ENCODE results near the gene PRR14L.

The PRR14L gene

DNA sequence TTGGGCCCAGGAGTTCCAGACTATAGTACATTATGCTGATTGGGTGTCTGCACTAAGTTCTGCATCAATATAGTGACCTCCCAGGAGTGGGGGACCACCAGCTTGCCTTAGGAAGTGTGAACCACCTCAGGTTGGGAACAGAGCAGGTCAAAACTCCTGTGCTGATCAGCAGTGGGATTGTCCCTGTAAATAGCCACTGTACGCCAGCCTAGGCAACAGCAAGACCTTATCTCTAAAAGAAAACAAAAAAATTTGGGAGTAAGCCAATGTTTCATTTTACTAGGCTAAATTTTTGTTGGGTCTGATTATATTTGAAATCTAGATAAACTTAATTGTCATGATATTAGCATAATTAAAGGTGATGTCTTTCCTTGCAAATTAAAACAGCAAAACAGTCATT, 7.3 kb upstream of the PRR14L start:
- TF ChIP-seq, protein P1, sequence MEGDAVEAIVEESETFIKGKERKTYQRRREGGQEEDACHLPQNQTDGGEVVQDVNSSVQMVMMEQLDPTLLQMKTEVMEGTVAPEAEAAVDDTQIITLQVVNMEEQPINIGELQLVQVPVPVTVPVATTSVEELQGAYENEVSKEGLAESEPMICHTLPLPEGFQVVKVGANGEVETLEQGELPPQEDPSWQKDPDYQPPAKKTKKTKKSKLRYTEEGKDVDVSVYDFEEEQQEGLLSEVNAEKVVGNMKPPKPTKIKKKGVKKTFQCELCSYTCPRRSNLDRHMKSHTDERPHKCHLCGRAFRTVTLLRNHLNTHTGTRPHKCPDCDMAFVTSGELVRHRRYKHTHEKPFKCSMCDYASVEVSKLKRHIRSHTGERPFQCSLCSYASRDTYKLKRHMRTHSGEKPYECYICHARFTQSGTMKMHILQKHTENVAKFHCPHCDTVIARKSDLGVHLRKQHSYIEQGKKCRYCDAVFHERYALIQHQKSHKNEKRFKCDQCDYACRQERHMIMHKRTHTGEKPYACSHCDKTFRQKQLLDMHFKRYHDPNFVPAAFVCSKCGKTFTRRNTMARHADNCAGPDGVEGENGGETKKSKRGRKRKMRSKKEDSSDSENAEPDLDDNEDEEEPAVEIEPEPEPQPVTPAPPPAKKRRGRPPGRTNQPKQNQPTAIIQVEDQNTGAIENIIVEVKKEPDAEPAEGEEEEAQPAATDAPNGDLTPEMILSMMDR (IDR thresholded peaks at IDR 0.05), result no peak

DNA sequence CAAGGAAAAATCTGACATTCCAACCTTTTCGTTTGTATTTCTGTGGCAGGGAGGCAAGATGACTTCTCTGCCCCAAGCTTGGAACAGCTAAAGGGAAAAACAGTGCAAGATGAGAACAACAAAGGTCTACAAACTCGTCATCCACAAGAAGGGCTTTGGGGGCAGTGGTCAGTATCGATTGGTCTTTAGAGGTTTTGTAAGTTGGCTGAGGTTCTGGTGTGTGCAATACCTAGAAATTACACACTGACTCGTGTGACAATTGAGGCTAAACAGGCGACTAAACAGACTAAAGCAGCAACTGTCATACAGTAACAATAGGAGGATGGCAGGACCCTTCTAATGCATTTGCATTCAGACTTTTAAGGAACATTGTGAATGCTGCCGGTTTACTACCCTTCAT, 4.9 kb upstream of the PRR14L start:
- TF ChIP-seq, protein P1 (IDR thresholded peaks at IDR 0.05), result no peak

DNA sequence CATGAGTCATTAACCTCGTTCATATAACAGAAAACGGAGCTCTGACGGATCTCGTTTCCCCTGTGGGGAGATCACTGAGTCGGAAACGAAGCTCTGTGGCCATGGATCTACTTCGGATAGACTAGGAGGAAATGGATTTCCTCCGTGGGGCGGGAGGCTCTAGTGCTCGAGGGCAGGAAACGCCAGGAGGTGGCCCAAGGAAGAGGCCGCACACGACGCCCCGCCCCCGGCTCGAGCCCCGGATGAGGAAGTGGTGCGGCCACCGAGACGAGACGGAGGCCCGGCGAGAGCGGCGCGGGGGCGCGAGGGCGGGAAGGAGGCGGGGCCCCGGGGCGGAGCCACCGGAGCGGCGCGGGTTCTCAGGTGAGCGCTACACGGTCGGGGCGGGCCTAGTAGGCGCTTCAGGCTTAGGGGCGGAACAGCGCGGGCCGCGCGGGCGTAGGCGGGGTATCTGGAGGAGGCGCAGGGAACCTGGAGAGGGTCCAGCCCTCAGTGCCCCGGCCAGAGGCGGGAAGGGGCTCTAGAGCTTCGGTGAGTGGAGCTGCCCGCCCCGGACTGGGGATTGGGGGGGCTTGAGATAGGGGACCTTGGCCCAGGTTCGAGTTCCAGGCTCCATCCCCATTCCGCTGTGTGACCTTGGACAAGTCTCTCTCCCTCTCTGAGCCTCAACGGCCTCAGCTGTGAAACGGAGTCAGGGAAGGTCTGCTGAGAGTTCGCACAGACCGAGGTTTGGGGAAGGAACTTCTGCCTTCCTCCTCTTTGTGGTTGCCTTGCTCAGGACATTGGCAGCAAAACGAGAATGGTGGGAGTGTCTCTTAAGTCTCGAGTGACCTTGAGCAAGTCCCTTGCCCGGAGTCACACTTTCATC, 3.9 kb upstream of the PRR14L start, which contains the start of gene DEPDC5:
Gene DEPDC5, plus strand, starts transcription at position 386 of the 868 bp plus-strand sequence. CDS start 903 bp downstream, outside the sequence.
- TF ChIP-seq, protein P1 (IDR thresholded peaks at IDR 0.05), result no peak

DNA sequence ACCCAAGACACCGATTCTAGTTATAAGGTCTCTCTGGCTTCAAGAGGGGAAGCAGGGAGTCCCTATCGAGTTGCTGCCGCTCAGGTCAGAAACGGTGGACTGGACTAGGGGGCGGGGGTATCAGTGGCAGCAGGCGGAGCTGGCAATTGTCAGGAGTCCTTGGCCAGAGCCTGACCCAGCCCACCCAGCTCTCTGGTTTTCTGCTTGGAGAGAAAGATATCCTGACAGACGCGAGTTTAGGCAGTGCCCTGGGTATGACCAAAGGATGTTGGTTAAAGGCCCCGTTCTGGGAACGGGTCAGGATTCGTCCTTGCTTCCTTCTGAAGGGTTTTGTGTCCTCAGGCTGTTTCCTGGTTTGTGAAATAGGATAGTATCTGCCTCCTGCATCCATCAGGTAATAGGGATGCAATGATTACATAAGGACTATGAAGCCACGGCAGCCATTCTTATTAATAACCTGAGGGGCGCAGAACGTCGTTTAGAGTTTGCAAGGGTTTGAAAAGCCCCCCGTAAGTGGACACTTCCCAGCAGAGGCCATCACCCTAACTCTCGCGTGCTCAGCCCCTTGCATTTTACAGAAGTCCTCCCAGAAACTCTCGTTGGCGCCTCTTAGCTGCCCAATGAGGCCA, 3.2 kb upstream of the PRR14L start:
- TF ChIP-seq, protein P1 (IDR thresholded peaks at IDR 0.05), result no peak

DNA sequence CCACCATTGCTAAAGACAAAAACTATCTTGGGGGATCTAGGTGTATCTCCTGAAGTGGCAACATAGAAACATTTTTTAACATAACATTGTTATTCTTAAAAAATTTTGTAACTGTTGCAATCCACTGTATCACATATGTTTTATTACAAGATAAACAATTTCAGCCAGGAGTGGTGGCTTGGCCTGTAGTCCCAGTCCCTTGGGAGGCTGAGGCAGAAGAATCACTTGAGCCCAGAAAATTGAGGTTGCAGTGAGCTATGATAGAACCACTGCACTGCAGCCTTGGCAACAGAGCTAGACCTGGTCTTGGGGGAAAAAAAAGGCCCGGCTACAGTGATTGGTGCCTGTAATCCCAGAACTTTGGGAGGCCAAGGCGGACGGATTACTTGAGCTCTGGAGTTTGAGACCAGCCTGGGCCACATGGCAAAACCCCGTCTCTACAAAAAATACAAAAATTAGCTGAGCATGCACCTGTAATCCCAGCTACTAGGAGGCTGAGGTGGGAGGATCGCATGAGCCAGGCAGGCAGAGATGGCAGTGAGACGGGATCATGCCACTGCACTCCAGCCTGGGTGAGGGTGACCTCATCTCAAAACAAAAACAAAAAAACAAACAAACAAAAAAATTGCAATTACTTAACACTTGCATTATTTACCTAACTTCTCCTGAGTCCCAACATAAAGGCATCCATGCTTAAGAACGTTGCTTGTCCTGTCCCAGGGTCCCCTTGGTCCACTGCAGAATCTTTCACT, 2.3 kb upstream of the PRR14L start:
- TF ChIP-seq, protein P1 (IDR thresholded peaks at IDR 0.05), result no peak

DNA sequence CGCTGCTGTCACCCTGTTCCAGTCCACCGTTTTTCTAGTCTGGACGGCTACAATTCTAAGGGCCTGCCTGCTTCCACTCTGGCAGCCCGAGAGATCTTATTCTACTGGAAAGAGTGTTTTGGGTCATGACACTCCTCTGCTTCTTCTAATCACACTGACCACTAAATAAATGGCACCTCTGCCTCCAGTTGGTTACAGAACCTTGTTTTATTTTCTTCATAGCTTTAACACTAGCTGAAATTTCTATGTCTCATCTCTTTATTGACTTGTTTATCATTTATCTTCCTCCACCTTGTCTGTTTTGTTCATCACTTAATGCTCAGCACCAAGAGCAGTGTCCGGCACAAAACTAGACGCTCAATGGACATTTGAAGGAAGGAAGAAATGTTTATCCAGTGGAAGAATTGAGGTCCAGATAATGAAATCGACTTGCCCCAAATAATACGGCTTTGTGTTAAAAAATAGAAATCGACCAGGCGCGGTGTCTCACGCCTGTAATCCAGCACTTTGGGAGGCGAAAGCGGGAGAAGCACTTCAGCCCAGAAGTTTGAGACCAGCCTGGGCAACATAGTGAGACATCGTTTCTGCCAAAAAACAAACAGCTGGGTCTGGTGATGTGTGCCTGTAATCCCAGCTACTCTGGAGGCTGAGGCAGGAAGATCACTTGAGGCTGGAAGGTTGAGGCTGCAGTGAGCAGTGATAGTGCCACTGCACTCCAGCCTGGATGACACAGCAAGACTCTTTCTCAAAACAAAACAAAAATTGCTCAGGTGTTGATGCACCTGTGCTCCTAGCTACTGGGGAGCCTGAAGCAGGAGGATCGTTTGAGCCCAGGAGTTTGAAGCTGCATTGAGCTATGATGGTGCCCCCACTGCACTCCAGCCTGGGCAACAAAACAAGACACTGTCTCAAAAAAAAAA, 693 bp upstream of the PRR14L start:
- TF ChIP-seq, protein P1 (IDR thresholded peaks at IDR 0.05), result no peak

All from LNCAP (cell line).